Measurements from ENCODE around the gene CACNB4.
"Not testable (repeated sequence)": the region's sequence is repeated elsewhere in the genome, so short reads cannot be mapped to it uniquely, and the experiment has no call there.

CACNB4 gene

GRCh38 chr2:152038441-152038958 is 60.3 kb downstream of the CACNB4 start:
- H3K9me3 ChIP-seq = no peaks in the 10 kb centered on the region
- no peaks in the 10 kb centered on the region for H3K36me3 ChIP-seq
- H3K4me3 ChIP-seq = no peak overlapping the region
- H3K4me2 ChIP-seq = no peak overlapping the region
- TF ChIP-seq Cebpa-rat (IDR thresholded peaks at IDR 0.05) = no peak
- H4K20me1 ChIP-seq = no peaks in the 10 kb centered on the region
- H3K9ac ChIP-seq = no peak overlapping the region
- H3K27ac ChIP-seq = no peak overlapping the region
- H3K27me3 ChIP-seq = no peaks in the 10 kb centered on the region
- H3K4me1 ChIP-seq = no peaks in the 10 kb centered on the region

- no peaks in the 10 kb centered on the region for H3K36me3 ChIP-seq
- no peaks in the 10 kb centered on the region for H3K9me3 ChIP-seq
- no peak overlapping the region for H3K4me2 ChIP-seq
- H3K9ac ChIP-seq = no peak overlapping the region
- H3K4me3 ChIP-seq = no peak overlapping the region
- no peaks in the 10 kb centered on the region for H3K27me3 ChIP-seq
- no peaks in the 10 kb centered on the region for H3K4me1 ChIP-seq
- TF ChIP-seq Cebpa-rat (IDR thresholded peaks at IDR 0.05) = no peak
- H3K27ac ChIP-seq = no peak overlapping the region
- H4K20me1 ChIP-seq = no peaks in the 10 kb centered on the region
These were observed 61.0 kb downstream of the CACNB4 start for GRCh38 chr2:152037743-152038435.

DNA sequence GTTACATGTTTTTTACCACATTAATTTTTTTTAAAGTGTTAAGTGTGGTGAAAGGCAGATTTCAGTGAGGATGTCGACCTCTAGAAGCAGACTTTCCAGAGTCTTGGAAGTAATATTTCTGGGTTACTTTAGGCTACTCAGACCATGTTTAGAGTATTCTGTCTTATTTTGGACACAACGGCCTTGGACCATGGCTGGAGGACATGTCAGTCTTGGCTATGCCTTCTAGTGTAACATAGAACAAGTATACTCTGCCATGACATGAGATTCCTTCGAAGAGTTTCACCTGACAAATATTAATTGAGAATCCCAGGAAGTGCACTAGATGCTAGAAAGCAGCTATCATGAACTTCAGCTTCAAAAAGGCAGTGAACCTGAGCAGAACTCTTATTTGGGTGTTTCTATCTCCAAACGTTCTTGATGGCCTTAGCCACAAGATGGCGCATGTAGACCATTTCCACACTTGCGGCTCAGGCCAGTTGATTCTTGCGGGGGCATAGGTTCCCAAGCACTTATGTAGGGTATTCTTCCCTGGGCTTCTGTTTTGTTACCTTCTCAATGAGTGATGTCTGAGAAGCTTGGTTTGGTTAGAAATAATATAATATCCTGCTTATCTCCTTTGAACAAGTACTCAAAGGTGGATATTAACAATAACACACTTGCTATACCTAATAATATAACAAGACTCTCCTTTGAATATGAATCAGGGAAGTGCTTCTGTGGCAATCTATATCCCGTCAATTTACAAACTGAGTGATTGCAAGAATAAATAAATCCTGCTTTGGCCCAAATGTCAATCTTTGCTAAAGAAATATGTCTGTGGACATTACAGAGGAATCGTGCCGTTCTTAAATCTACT is 62.0 kb downstream of the CACNB4 start:
- no peaks in the 10 kb centered on the region for H4K20me1 ChIP-seq
- H3K9me3 ChIP-seq = no peaks in the 10 kb centered on the region

DNA sequence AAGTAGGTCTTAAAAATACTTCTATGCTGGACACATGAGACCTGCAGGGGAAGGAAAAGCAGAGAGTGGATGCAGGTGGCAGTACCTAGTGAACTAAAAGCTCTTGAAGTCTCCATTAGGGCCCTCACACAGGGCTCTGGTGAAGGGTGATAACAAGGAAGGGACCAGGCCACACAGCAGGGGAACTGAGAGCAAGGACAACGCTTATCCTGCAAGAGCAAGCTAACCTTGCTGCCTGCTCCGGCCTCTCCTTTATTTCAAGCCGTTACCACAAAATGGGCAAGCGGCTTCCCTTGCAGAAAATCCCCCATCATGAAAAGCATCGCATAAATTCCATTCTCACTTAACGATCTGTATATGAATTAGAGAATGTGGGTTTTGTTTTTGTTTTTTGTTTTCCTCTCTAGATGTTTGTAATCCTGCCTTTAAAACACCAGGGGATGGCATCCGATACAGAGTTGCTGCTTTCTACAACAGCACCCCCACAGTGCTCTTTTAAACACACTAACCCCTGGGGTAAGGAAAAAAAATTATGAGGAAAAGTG is 64.5 kb downstream of the CACNB4 start:
- no peaks in the 10 kb centered on the region for H3K36me3 ChIP-seq

More for the DNA sequence above, 62.0 kb downstream of the CACNB4 start:
- Histone ChIP-seq H3K36me3 (no peaks in the 10 kb centered on the region), H3K27ac (no peak overlapping the region), H3K4me2 (no peak overlapping the region), H3K27me3 (no peaks in the 10 kb centered on the region), H3K4me1 (no peaks in the 10 kb centered on the region), H3K4me3 (no peak overlapping the region), H3K9ac (no peak overlapping the region)
- TF ChIP-seq Cebpa-rat (IDR thresholded peaks at IDR 0.05) = no peak

DNA sequence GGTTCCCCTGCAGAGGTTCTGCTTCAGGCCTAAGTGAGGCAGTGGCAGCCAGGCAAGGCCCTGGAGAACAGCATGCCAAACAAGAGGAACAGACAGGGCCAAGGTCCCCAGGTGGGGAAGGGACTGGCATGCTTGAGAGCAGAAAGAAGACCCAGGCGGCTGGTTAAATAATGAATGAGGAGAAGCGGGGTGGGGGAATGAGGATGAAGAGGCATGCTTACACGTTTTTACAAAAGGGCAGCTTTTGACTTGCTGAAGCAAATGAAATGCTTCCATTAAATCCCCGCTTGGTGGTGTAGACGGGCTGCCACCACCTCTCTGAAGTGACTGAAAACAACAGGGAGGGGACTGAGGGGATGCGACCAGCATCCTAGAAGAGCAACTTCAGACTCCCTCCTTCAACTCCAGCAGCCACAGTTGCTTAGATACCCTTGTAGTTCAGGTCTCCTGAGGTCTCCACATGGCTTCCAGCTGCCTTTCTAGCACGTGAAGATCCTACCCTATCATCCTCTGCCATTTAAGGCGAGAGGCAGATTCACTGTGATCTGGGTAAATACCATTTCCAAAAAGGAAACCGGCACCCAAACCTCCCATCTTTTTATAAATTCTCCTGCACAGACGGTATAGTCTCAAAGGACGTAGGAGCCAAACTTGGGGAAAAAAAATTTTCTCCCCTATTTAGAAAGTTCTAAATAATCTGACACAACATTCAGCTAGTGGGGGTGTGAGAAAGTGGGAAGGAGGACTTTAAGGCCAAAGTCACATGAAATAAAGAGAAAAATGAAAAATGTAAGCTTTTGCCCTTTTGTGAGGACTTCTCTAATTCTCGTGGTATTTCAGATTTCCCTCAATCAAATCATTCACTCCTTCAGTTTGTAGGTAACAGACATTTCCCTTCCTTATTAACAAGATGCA is 65.6 kb downstream of the CACNB4 start:
- Histone ChIP-seq H3K4me2 (no peak overlapping the region), H3K9ac (no peak overlapping the region), H3K27me3 (no peaks in the 10 kb centered on the region), H3K4me3 (no peak overlapping the region), H4K20me1 (no peaks in the 10 kb centered on the region), H3K36me3 (no peaks in the 10 kb centered on the region), H3K4me1 (no peaks in the 10 kb centered on the region), H3K9me3 (no peaks in the 10 kb centered on the region), H3K27ac (no peak overlapping the region)
- TF ChIP-seq Cebpa-rat (IDR thresholded peaks at IDR 0.05) = no peak

More for the DNA sequence above, 64.5 kb downstream of the CACNB4 start:
- H3K9me3 ChIP-seq = no peaks in the 10 kb centered on the region
- H3K4me3 ChIP-seq = no peak overlapping the region
- no peaks in the 10 kb centered on the region for H3K27me3 ChIP-seq
- TF ChIP-seq Cebpa-rat (IDR thresholded peaks at IDR 0.05) = no peak
- H4K20me1 ChIP-seq = no peaks in the 10 kb centered on the region
- H3K4me2 ChIP-seq = no peak overlapping the region
- no peak overlapping the region for H3K27ac ChIP-seq
- H3K4me1 ChIP-seq = no peaks in the 10 kb centered on the region
- no peak overlapping the region for H3K9ac ChIP-seq

- TF ChIP-seq Cebpa-rat (IDR thresholded peaks at IDR 0.05) = no peak
- H3K4me2 ChIP-seq = no peak overlapping the region
- H3K27me3 ChIP-seq = no peaks in the 10 kb centered on the region
- H3K4me1 ChIP-seq = no peaks in the 10 kb centered on the region
- H3K4me3 ChIP-seq = no peak overlapping the region
- H4K20me1 ChIP-seq = no peaks in the 10 kb centered on the region
- no peak overlapping the region for H3K9ac ChIP-seq
- no peak overlapping the region for H3K27ac ChIP-seq
- H3K9me3 ChIP-seq = no peaks in the 10 kb centered on the region
- no peaks in the 10 kb centered on the region for H3K36me3 ChIP-seq
These were observed 67.0 kb downstream of the CACNB4 start for GRCh38 chr2:152031747-152032306.

- not testable (repeated sequence) for H3K4me2 ChIP-seq, H3K36me3 ChIP-seq, H4K20me1 ChIP-seq, H3K4me1 ChIP-seq, H3K27me3 ChIP-seq, H3K4me3 ChIP-seq, H3K9ac ChIP-seq, H3K27ac ChIP-seq, H3K9me3 ChIP-seq
These were observed 68.1 kb downstream of the CACNB4 start for GRCh38 chr2:152030596-152031328.

- Histone ChIP-seq H3K4me3 (no peak overlapping the region), H3K27me3 (no peaks in the 10 kb centered on the region), H3K27ac (no peak overlapping the region), H3K4me1 (no peaks in the 10 kb centered on the region), H3K36me3 (no peaks in the 10 kb centered on the region), H3K9ac (no peak overlapping the region), H3K9me3 (no peaks in the 10 kb centered on the region), H3K4me2 (no peak overlapping the region), H4K20me1 (no peaks in the 10 kb centered on the region)
- no peak for TF ChIP-seq Cebpa-rat (IDR thresholded peaks at IDR 0.05)
These were observed 70.5 kb downstream of the CACNB4 start for GRCh38 chr2:152028182-152028862.

Measured in BLaER1 (cell line).